ENCODE results near the gene ADGRD1. TPM values are rescaled to one million over a fixed set of nuclear protein-coding genes. Genes with fewer than 3 reads are reported as not detected.

ADGRD1 gene
- total RNA-seq, 1 experiment from 2014 or later, result 0.77 TPM

DNA sequence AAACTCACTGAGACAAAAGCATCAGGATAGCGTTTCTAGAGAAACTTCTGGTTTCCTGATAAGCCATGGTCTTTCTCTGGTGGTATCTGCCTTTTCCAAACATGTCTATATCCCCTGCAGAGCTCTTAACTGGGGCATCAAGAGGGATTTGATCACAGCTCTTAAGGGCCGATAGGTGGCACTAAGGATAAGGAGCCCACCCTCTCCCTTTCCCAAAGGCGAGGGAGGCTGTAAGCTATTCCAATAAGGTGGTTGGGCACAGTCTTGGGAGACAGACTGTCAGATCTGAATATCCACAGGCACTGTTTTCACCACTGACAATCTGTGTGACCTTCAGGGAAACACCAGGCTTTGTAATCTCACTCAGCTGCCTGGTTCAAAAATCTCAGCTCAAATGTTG is 206.0 kb downstream of the ADGRD1 start:
- no peak for DNase-seq (ENCODE audit: low spot score)
- Mint-ChIP-seq H3K4me1 (0 out of 2 replicates have a peak, but pooled peaks cover 3% of the 10 kb centered on the region), H3K9me3 (no peaks in the 10 kb centered on the region), H3K27ac (no peak overlapping the region), H3K27me3 (ENCODE audit: low read depth) (no peaks in the 10 kb centered on the region), H3K36me3 (no peaks in the 10 kb centered on the region), H3K4me3 (no peak overlapping the region)
- POLR2A ChIA-PET, result no interaction called here
- CTCF ChIA-PET, result interaction anchor here (0.6 to 3.6 kb wide), 38 partner anchors 9 to 460 kb away, joined by 3 to 22 read pairs (median 4); no protein-coding TSS in a partner anchor
- peak; percentile 94 for ATAC-seq
- TF ChIP-seq, protein P1, sequence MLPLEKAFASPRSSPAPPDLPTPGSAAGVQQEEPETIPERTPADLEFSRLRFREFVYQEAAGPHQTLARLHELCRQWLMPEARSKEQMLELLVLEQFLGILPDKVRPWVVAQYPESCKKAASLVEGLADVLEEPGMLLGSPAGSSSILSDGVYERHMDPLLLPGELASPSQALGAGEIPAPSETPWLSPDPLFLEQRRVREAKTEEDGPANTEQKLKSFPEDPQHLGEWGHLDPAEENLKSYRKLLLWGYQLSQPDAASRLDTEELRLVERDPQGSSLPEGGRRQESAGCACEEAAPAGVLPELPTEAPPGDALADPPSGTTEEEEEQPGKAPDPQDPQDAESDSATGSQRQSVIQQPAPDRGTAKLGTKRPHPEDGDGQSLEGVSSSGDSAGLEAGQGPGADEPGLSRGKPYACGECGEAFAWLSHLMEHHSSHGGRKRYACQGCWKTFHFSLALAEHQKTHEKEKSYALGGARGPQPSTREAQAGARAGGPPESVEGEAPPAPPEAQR (CRISPR knock-in tag; IDR thresholded peaks at IDR 0.05), result no peak
- TF ChIP-seq, protein P2, sequence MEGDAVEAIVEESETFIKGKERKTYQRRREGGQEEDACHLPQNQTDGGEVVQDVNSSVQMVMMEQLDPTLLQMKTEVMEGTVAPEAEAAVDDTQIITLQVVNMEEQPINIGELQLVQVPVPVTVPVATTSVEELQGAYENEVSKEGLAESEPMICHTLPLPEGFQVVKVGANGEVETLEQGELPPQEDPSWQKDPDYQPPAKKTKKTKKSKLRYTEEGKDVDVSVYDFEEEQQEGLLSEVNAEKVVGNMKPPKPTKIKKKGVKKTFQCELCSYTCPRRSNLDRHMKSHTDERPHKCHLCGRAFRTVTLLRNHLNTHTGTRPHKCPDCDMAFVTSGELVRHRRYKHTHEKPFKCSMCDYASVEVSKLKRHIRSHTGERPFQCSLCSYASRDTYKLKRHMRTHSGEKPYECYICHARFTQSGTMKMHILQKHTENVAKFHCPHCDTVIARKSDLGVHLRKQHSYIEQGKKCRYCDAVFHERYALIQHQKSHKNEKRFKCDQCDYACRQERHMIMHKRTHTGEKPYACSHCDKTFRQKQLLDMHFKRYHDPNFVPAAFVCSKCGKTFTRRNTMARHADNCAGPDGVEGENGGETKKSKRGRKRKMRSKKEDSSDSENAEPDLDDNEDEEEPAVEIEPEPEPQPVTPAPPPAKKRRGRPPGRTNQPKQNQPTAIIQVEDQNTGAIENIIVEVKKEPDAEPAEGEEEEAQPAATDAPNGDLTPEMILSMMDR (IDR thresholded peaks at IDR 0.05), result 0 out of 2 replicates have a peak, but pooled peaks have one; percentile 24

DNA sequence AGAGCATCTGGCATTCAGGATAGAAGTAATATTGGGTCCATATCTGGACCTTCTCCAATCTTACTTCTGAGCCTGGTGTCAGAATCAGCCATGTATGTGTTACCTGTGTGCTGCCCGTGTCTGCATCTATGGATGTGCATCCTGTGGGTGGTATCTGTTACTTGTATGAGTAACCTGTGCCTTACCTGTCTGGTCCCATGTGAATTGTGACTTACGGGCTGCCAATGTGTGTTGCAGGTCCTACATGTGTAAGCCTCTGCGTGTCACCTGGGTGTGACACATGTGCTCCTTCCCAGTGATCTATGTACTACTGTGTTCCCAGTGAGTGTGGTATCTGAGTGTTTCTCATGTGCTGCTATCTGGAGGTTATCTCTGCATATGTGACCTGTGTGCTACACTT is 208.4 kb downstream of the ADGRD1 start:
- Mint-ChIP-seq H3K4me3 (no peak overlapping the region), H3K36me3 (no peaks in the 10 kb centered on the region), H3K27me3 (ENCODE audit: low read depth) (no peaks in the 10 kb centered on the region), H3K27ac (no peak overlapping the region), H3K4me1 (0 out of 2 replicates have a peak, but pooled peaks cover 3% of the 10 kb centered on the region), H3K9me3 (no peaks in the 10 kb centered on the region)
- ChIA-PET CTCF (no interaction called here), POLR2A (no interaction called here)
- ATAC-seq, result no peak
- DNase-seq (ENCODE audit: low spot score), result no peak
- TF ChIP-seq ZNF317 (CRISPR knock-in tag; IDR thresholded peaks at IDR 0.05; ENCODE audit: borderline replicate concordance, low read depth) (no peak), TCF7 (CRISPR knock-in tag; IDR thresholded peaks at IDR 0.05; ENCODE audit: low read depth) (no peak), GABPB1 (CRISPR knock-in tag; IDR thresholded peaks at IDR 0.05) (no peak), FOXK1 (CRISPR knock-in tag; IDR thresholded peaks at IDR 0.05) (no peak), CREM (CRISPR knock-in tag; IDR thresholded peaks at IDR 0.05) (no peak), RELA (CRISPR knock-in tag; IDR thresholded peaks at IDR 0.05; ENCODE audit: borderline replicate concordance) (no peak), IRF2 (CRISPR knock-in tag; IDR thresholded peaks at IDR 0.05; ENCODE audit: borderline replicate concordance, low read depth) (no peak), EMX1 (CRISPR knock-in tag; IDR thresholded peaks at IDR 0.05) (no peak), OVOL2 (CRISPR knock-in tag; IDR thresholded peaks at IDR 0.05; ENCODE audit: borderline replicate concordance) (no peak), NR3C1 (CRISPR knock-in tag; conservative IDR thresholded peaks at IDR 0.05; ENCODE audit: low read depth) (no peak), ESRRA (CRISPR knock-in tag; IDR thresholded peaks at IDR 0.05; ENCODE audit: borderline replicate concordance) (no peak)
- TF ChIP-seq, protein P3, sequence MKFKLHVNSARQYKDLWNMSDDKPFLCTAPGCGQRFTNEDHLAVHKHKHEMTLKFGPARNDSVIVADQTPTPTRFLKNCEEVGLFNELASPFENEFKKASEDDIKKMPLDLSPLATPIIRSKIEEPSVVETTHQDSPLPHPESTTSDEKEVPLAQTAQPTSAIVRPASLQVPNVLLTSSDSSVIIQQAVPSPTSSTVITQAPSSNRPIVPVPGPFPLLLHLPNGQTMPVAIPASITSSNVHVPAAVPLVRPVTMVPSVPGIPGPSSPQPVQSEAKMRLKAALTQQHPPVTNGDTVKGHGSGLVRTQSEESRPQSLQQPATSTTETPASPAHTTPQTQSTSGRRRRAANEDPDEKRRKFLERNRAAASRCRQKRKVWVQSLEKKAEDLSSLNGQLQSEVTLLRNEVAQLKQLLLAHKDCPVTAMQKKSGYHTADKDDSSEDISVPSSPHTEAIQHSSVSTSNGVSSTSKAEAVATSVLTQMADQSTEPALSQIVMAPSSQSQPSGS (CRISPR knock-in tag; IDR thresholded peaks at IDR 0.05; ENCODE audit: borderline replicate concordance, low read depth), result no peak
- TF ChIP-seq, protein P4, sequence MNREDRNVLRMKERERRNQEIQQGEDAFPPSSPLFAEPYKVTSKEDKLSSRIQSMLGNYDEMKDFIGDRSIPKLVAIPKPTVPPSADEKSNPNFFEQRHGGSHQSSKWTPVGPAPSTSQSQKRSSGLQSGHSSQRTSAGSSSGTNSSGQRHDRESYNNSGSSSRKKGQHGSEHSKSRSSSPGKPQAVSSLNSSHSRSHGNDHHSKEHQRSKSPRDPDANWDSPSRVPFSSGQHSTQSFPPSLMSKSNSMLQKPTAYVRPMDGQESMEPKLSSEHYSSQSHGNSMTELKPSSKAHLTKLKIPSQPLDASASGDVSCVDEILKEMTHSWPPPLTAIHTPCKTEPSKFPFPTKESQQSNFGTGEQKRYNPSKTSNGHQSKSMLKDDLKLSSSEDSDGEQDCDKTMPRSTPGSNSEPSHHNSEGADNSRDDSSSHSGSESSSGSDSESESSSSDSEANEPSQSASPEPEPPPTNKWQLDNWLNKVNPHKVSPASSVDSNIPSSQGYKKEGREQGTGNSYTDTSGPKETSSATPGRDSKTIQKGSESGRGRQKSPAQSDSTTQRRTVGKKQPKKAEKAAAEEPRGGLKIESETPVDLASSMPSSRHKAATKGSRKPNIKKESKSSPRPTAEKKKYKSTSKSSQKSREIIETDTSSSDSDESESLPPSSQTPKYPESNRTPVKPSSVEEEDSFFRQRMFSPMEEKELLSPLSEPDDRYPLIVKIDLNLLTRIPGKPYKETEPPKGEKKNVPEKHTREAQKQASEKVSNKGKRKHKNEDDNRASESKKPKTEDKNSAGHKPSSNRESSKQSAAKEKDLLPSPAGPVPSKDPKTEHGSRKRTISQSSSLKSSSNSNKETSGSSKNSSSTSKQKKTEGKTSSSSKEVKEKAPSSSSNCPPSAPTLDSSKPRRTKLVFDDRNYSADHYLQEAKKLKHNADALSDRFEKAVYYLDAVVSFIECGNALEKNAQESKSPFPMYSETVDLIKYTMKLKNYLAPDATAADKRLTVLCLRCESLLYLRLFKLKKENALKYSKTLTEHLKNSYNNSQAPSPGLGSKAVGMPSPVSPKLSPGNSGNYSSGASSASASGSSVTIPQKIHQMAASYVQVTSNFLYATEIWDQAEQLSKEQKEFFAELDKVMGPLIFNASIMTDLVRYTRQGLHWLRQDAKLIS (CRISPR knock-in tag; IDR thresholded peaks at IDR 0.05; ENCODE audit: borderline replicate concordance), result no peak
- TF ChIP-seq, protein P5, sequence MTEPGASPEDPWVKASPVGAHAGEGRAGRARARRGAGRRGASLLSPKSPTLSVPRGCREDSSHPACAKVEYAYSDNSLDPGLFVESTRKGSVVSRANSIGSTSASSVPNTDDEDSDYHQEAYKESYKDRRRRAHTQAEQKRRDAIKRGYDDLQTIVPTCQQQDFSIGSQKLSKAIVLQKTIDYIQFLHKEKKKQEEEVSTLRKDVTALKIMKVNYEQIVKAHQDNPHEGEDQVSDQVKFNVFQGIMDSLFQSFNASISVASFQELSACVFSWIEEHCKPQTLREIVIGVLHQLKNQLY (CRISPR knock-in tag; IDR thresholded peaks at IDR 0.05), result no peak
- TF ChIP-seq, protein P6, sequence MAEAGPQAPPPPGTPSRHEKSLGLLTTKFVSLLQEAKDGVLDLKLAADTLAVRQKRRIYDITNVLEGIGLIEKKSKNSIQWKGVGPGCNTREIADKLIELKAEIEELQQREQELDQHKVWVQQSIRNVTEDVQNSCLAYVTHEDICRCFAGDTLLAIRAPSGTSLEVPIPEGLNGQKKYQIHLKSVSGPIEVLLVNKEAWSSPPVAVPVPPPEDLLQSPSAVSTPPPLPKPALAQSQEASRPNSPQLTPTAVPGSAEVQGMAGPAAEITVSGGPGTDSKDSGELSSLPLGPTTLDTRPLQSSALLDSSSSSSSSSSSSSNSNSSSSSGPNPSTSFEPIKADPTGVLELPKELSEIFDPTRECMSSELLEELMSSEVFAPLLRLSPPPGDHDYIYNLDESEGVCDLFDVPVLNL (CRISPR knock-in tag; IDR thresholded peaks at IDR 0.05; ENCODE audit: borderline replicate concordance, low read depth), result no peak
- TF ChIP-seq, protein P7, sequence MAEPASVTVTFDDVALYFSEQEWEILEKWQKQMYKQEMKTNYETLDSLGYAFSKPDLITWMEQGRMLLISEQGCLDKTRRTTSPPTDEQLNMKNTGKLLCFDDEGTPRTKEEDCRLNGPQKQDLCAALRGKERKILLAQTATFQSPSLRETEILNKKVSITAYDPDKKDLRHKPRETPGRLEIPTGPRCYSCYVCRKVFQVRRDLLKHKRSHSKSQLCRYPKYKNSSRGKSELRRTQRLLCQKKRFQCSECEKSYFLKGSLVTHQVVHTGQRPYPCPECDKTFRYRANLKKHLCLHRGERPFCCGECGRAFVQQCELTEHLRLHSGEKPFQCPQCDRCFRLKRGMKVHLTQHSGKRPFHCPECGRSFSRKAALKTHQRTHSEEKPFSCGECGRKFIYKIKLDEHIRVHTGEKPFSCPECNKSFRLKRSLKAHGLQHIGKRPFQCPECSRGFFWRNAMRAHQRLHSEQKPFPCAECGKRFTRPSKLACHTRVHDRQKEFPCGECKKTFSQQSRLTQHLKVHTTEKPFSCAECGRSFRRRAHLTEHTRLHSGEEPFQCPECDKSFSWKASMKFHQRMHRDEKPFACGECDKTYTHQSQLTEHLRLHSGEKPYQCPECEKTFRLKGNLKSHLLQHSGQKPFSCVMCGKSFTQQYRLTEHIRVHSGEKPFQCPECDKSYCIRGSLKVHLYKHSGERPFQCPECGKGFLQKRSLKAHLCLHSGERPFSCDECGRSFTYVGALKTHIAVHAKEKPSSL (CRISPR knock-in tag; conservative IDR thresholded peaks at IDR 0.05), result no peak
- TF ChIP-seq, protein P8, sequence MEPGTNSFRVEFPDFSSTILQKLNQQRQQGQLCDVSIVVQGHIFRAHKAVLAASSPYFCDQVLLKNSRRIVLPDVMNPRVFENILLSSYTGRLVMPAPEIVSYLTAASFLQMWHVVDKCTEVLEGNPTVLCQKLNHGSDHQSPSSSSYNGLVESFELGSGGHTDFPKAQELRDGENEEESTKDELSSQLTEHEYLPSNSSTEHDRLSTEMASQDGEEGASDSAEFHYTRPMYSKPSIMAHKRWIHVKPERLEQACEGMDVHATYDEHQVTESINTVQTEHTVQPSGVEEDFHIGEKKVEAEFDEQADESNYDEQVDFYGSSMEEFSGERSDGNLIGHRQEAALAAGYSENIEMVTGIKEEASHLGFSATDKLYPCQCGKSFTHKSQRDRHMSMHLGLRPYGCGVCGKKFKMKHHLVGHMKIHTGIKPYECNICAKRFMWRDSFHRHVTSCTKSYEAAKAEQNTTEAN (CRISPR knock-in tag; IDR thresholded peaks at IDR 0.05), result no peak

Data from WTC11 (cell line).